ENCODE results near the gene TKFC.

The TKFC gene

GRCh38 chr11:61325649-61326414 lies 7.2 kb upstream of the TKFC start:
- DNase-seq (ENCODE audit: low read depth in 2 of 2) = no peak

- no peak for DNase-seq (ENCODE audit: low read depth in 2 of 2)
These were observed 5.4 kb upstream of the TKFC start for GRCh38 chr11:61327669-61328071.

- no peak for DNase-seq (ENCODE audit: low read depth in 2 of 2)
These were observed 4.7 kb upstream of the TKFC start for GRCh38 chr11:61328351-61328750.

- DNase-seq (ENCODE audit: low read depth in 2 of 2) = no peak
These were observed 3.2 kb upstream of the TKFC start for GRCh38 chr11:61329871-61330270.

GRCh38 chr11:61331651-61332050 lies 1.4 kb upstream of the TKFC start:
- no peak for DNase-seq (ENCODE audit: low read depth in 2 of 2)

DNA sequence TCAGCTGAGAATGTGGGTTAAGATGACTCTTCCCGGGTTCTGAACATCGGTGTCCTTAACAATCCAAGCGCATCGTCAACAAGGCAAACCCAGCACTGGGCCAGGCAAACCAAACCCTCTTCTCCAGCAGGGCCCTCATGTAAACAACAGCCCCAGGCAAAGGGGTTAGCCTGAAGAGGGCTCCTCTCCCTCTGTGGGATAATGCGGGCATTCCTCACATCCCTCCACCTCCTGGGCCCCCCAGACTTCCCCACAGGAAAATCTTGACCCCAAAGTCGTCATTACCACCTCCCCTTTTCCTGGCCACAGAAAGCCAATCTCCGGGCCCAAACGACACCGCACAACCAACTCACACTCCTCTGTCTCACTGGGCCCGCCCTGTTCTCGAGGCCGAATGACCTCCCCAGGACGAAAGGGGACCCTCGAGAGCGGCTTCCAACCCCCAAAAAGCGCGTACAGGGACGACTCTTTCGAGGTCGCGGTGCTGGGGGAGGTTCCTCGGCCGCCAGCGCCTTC lies 689 bp upstream of the TKFC start:
- DNase-seq (ENCODE audit: low read depth in 2 of 2) = no peak

DNA sequence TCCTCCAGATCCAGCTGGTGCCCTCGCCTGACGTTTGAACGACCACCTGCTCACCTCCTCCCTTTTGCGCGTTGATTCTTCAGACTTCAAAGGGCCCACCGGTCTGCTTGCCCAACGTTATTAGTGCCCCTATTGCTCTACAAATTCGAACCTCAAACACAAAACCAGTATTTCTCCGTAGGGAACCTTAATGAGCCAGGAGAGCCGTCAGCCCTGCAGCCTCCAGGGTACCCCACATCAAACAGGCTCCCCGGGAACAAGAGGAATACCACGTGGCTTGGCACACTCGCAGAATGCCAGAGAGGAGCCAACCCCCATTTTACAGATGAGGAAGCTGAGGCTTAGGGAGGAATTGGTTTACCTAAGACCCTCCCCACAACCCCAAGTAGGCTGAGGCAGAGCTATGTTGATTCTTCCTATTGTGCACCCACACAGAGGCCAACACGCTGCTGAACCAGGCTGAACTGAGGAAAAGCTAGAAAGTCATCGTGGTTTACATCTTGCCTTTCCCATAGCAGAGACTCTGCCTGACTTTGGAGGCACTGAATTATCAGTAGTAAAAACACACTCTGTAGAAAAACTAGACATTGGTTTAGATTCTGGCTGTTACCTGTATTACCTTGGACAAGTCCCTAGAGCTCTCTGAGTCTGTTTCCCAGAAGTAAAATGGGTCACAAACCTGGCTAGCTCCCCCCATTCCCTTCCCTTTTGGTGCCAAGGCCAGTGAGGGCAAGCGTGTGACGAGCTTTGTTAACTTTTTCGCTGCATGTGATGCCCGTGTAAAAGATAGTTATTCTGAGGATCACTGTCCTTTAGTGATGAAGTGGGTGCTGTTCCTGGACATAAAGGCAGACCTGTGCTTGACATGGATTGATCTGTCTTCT lies 764 bp downstream of the TKFC start:
- DNase-seq (ENCODE audit: low read depth in 2 of 2) = no peak

GRCh38 chr11:61334434-61335354 lies 1.7 kb downstream of the TKFC start:
- DNase-seq (ENCODE audit: low read depth in 2 of 2) = no peak

DNA sequence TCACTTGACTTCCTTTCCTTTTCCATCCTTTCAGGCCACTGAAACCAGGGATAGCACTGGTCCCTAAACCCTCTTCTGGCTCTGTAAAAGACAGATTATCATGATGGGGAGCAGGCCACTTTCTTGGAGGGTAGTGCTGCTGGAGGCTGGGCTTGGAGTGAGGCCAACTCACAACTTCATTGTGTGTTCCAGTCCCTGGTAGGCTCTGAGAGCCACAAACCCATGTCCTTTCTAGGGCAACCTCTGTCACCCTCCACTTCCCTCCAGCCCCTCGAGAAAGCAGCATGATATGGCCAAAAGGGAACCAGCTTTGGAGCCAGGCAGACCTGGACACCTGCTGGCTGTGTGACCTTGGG lies 2.3 kb downstream of the TKFC start:
- no peak for DNase-seq (ENCODE audit: low read depth in 2 of 2)

DNA sequence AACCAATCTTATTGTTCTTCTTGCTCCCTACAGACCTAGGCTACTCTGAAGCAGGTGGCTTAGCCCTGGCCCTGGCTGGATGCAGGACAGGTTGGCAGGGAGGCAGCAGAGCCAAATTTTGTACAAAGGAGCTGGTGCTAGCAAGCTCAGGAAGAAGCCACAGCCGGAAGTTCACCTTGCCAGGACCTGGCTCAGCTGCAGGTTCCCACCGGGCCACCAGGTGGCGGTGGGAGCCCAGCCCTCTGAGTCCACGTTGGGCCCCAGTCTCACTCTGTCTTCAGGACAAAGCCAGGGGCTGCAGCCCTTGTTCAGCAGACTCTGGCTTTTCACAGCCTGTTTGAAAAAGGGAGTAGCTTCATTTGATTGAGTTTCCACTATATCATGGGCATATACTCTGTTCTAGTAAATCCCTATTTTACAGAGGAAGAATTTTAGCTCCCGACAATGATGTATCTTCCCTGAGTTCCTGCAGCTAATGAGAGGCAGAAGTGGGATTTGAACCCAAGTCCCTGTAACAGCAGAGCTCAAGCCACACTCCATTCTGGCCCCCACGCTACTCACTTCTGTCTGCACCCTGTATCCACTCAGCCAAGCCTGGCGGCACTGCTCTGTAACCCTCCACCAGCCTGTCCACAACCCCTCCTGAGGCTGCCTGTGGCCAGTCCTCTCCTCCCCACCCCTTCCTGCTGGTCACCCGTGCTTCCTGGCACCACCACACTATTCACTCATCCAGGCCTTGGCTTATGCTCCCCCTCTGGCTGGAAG lies 3.3 kb downstream of the TKFC start:
- peak; percentile 60 for DNase-seq (ENCODE audit: low read depth in 2 of 2)

DNA sequence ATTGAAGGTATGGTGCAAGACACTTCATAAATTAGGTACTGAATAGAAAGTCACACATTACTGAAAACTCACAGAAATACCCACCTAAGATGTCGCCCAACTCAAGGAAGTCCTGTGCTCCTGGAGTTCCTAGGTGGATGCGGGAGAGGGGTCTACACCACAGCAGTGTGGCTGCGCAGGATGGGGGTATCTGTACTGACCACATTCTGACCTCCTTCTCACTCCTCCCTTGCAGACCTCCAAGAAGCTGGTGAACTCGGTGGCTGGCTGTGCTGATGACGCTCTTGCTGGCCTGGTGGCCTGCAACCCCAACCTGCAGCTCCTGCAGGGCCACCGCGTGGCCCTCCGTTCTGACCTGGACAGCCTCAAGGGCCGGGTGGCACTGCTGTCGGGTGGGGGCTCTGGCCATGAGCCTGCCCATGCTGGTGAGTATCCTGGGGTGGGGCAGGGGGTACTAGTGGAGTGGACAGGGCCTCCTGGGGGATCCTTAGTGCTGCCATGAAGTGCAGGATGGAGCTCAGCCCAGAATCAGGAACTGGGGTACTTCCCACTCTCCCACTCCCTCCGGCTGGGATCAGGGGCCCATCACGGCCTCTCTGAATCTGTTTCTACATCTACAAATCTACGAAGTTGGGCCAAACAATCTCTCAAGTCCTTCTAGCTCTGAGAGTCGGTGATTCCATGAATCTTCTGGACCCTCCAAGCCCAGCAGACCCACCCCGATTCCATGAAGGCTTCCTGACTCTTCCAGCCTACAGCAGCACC lies 4.9 kb downstream of the TKFC start:
- no peak for DNase-seq (ENCODE audit: low read depth in 2 of 2)

DNA sequence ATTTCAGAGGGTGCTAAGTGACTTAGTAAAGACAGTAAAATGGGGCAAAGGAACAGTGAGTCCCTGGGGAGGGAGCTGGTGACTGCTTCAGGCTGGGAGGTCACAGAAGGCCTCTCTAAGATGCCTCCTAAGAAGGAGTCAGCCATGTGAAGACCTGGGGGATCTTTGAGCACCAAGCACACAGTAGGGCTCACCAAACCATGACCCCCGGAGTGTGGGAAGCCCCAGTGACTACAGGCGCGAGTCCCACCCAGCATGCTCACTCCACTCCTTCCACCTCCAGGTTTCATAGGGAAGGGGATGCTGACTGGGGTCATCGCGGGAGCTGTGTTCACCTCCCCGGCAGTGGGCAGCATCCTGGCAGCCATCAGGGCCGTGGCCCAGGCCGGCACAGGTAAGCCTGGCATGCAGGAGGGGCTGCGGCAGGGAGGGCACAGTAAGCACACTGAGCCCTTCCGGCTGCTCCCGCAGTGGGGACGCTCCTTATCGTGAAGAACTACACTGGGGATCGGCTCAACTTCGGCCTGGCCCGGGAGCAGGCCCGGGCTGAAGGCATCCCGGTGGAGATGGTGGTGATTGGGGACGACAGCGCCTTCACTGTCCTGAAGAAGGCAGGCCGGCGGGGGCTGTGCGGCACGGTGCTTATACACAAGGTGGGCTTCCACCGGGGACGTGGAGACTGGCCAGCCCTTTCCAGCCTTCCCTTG lies 5.9 kb downstream of the TKFC start:
- no peak for DNase-seq (ENCODE audit: low read depth in 2 of 2)

GRCh38 chr11:61339490-61339878 lies 6.5 kb downstream of the TKFC start:
- no peak for DNase-seq (ENCODE audit: low read depth in 2 of 2)

DNA sequence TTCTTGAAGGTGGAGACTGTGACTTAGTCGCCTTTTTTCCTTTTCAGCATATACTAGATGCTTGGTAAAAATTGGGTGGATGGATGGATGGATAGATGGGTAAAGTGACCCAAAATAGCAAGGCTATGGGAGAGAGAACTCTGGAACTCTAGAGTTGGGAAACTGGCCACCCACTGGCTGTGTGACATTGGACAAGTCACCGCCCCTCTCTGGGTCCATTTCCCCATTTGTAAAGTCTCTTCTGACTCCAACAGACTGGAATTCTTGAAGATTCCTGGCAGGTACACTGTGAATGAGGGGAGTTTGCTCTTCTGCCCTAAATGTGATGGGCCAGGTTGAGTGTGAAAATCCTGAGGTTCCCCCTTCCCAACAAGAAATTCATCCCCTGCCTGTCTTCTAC lies 8.0 kb downstream of the TKFC start:
- no peak for DNase-seq (ENCODE audit: low read depth in 2 of 2)

- no peak for DNase-seq (ENCODE audit: low read depth in 2 of 2)
These were observed 8.7 kb downstream of the TKFC start for GRCh38 chr11:61341706-61342105.

DNA sequence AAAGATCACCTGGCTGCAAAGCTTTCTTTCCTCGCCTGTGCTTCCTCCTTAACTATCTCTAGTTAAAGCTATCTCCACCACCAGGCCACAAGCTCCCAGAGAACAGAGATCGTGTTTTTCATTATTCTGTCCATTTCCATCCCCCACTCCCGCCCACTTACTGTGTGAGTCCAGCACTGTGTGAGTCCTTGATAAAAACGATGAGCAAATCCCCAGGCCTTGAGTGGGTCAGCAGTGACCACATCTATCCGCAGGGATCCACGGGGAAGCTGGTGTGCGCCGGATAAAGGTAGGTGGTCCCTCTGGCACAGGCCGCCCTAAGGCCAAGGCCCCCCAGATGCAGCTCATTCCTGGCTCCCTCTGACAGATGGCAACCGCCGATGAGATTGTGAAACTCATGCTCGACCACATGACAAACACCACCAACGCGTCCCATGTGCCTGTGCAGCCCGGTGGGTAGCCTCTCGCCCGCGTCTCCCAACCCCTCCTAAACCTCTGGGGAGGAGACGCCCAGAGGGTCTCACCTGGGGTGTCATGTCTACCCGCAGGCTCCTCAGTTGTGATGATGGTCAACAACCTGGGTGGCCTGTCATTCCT lies 9.3 kb downstream of the TKFC start:
- DNase-seq (ENCODE audit: low read depth in 2 of 2) = no peak

DNA sequence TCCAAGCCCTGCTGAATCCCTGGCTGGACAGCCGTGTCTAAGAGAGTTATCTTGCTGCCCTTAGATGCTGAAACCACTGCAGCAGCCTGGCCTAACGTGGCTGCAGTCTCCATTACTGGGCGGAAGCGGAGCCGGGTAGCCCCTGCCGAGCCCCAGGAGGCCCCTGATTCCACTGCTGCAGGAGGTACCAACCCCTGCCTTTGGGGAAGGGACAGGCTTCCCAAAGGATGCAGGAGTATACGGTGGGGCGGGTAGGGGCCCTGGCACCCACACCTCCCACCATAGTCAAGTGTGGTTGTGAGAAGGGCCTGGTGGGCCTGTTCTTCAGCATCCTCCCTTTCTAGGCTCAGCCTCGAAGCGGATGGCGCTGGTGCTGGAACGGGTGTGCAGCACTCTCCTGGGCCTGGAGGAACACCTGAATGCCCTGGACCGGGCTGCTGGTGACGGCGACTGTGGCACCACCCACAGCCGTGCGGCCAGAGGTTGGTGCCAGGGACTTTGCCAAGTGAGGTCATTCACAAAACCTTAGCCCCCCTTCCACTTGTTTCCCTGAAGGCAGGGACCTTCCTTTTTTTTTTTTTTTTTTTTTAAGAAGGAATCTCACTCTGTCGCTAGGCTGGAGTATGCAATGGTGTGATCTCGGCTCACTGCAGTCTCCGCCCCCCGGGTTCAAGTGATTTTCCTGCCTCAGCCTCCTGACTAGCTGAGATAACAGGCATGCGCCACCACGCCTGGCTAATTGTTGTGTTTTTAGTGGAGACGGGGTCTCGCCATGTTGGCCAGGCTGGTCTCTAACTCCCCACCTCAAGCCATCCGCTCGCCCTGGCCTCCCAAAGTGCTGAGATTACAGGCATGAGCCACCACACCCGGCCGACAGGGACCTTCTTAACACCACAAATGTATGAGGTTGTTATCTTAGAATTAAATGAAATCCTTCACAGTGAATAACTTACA lies 11.0 kb downstream of the TKFC start:
- DNase-seq (ENCODE audit: low read depth in 2 of 2) = no peak

DNA sequence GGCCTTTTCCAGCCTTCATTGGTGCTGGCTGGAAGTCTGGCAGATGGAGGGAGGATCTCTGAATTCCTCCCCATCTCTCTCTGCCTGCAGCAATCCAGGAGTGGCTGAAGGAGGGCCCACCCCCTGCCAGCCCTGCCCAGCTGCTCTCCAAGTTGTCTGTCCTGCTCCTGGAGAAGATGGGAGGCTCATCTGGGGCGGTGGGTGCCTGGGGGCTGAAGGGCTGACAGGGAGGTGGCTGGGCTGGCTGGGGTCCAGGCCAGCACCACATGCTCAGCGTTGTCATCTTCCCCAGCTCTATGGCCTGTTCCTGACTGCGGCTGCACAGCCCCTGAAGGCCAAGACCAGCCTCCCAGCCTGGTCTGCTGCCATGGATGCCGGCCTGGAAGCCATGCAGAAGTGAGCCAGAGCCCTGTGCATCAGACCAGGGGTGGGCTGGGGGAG lies 12.2 kb downstream of the TKFC start:
- no peak for DNase-seq (ENCODE audit: low read depth in 2 of 2)
